Right lobe of liver (tissue), 6 donors: Measurements from ENCODE around the gene KCNB1. TPM values are rescaled to one million over a fixed set of nuclear protein-coding genes. Genes with fewer than 3 reads are reported as not detected.

ENCODE experiments used
- ATAC-seq, 4 donors: fragments of 200-7000 bp; cut with Tn5 transposase; one replicate each; pipeline ENCODE4 v1.9.1; 2020; ENCODE audit warnings: mild to moderate bottlenecking in 4 of 4, moderate library complexity in 4 of 4
- DNase-seq, 3 donors: peaks; one replicate each; pipeline ENCODE4 v3.0.0-alpha.2; 2020
- H3K27ac ChIP-seq, 3 donors: fragments of 200-600 bp; one replicate each; pipeline ENCODE4 v1.8.0; 2022
- H3K27me3 ChIP-seq, 2 donors: fragments of 200-600 bp; one replicate each; pipeline ENCODE4 v1.8.0; 2022
- H3K36me3 ChIP-seq, 4 donors: fragments of 200-600 bp; sonication (generic) in 1 of 4; one replicate each; pipeline versions ENCODE4 v1.5.1 to v1.8.0; 2017 to 2022; ENCODE audit warnings: control low read depth in 1 of 4
- H3K4me1 ChIP-seq, 4 donors: fragments of 200-600 bp; sonication (generic) in 1 of 4; one replicate each; pipeline versions ENCODE4 v1.5.1 to v1.8.0; 2017 to 2022; ENCODE audit warnings: control low read depth in 1 of 4
- H3K4me3 ChIP-seq, 3 donors: fragments of 200-600 bp; one replicate each; pipeline ENCODE4 v1.8.0; 2022
- H3K9me3 ChIP-seq, 4 donors: fragments of 200-600 bp; sonication (generic) in 1 of 4; one replicate each; pipeline versions ENCODE4 v1.5.1 to v1.8.0; 2017 to 2022; ENCODE audit warnings: control low read depth in 1 of 4
- CTCF ChIP-seq, 4 donors: fragments of 200-600 bp in 3 of 4; fragments of 450-650 bp in 1 of 4; IDR thresholded peaks; one replicate each; pipeline versions ENCODE4 v1.5.1 to v1.8.0; 2016 to 2022; ENCODE audit warnings: antibody characterized with exemption in 4 of 4, mild to moderate bottlenecking in 2 of 4
- POLR2A ChIP-seq: fragments of 450-650 bp; IDR thresholded peaks from one replicate; pipeline ENCODE4 v1.6.1; 2017; ENCODE audit warnings: antibody characterized with exemption, mild to moderate bottlenecking
- WGBS: methylation state at CpG from one replicate; pipeline ENCODE4 v1.1.6; 2018; ENCODE audit warnings: low coverage, low lambda C conversion rate; ENCODE audit not compliant: insufficient coverage; ENCODE audit errors: missing lambda C conversion rate; 5-methylcytosine and 5-hydroxymethylcytosine counted together
- intact Hi-C, 2 donors: fragments of 100-400 bp; cut with DNase I; formaldehyde crosslinking; loops; one replicate each; pipeline versions ENCODE4 v1.11.2 to v1.14.1; 2022
- total RNA-seq, 6 experiments: library from RNA; depleted of rRNA in 2 of 6; stranded (reverse); fragments of >200 nt in 2 of 6; fragmentation: NEBNext Ultra II Directional in 3 of 6; extraction: Animal tissue kit (Norgen Biotek cat#: 25700) in 3 of 6; gene quantifications; one replicate each; pipeline versions ENCODE4 v1.1.0 to v1.2.4, GENCODE V29; 2016 to 2023
- donor health status: DM: no; HTN: yes; CAD: no.
- donor health status: DM: no; HTN: no; CAD: no.
- donor health status: DM: no; HTN: no; CAD: no.
- donor health status: DM: no; HTN: yes; CAD: no.
- donor health status: DM: no; HTN: yes; CAD: no.

Gene KCNB1
- total RNA-seq, 6 experiments from 2014 or later, result 1.5 to 8.2 (median 3.8) TPM

- Histone ChIP-seq H3K4me3 (no peak overlapping the region), H3K4me1 (peaks cover 0 to 25% (median 10%) of the 10 kb centered on the region in 4 donors), H3K36me3 (no peaks in the 10 kb centered on the region), H3K27me3 (no peaks in the 10 kb centered on the region), H3K27ac (no peak overlapping the region), H3K9me3 (no peaks in the 10 kb centered on the region)
- DNase-seq (no peak), ATAC-seq (no peak)
- WGBS, result 74% methylated on average over 4 of the region's 4 CpGs
- TF ChIP-seq POLR2A (no peak), CTCF (IDR thresholded peaks at IDR 0.05) (no peak)
- intact Hi-C loops, result no loop called here
These were observed 120.4 kb downstream of the KCNB1 start for GRCh38 chr20:49361862-49362660.

- DNase-seq (peak in 1 of 3 donors; percentile 52), ATAC-seq (peak; percentile 58 to 72 (median 67))
- H3K4me3 ChIP-seq, result no peak overlapping the region
- peaks cover 0 to 29% (median 12%) of the 10 kb centered on the region in 4 donors for H3K4me1 ChIP-seq
- H3K9me3 ChIP-seq, result no peaks in the 10 kb centered on the region
- no peaks in the 10 kb centered on the region for H3K27me3 ChIP-seq
- H3K36me3 ChIP-seq, result no peaks in the 10 kb centered on the region
- WGBS, result 32% methylated on average over 6 of the region's 6 CpGs
- TF ChIP-seq CTCF (IDR thresholded peaks at IDR 0.05) (no peak), POLR2A (no peak)
- intact Hi-C loops, result no loop called here
- H3K27ac ChIP-seq, result peak overlapping the region in 2 of 3 donors; percentile 67 to 70
These were observed 122.1 kb downstream of the KCNB1 start for GRCh38 chr20:49360242-49360968.

- intact Hi-C loops, result no loop called here
- DNase-seq (peak; percentile 71 to 89 (median 82)), ATAC-seq (peak; percentile 75 to 86 (median 80))
- Histone ChIP-seq H3K4me1 (peaks cover 0 to 54% (median 21%) of the 10 kb centered on the region in 4 donors), H3K27me3 (no peaks in the 10 kb centered on the region), H3K27ac (peak overlapping the region in 2 of 3 donors; percentile 41 to 63), H3K36me3 (no peaks in the 10 kb centered on the region), H3K4me3 (no peak overlapping the region), H3K9me3 (no peaks in the 10 kb centered on the region)
- TF ChIP-seq CTCF (IDR thresholded peaks at IDR 0.05) (no peak), POLR2A (no peak)
- 32% methylated on average over 3 of the region's 3 CpGs for WGBS
These were observed 125.8 kb downstream of the KCNB1 start for GRCh38 chr20:49356676-49357075.

DNA sequence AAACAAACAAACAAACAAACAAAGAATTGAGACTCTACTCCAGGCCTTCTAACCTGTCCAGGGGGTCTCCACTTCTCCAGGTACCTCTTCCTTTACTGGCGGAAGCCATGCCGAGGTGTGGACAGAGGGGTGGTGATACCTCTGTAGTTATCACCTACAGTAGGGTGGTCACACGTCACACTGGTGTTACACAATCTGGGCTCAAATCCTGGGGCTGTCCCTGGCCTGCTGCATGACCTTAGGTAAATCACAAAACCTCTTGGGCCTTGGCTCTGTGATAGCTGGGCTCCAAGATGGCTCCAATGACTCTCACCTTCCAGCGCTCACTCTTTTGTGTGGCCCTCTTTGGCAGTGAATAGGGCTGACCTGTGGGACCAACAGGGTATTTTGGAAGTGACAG, 127.8 kb downstream of the KCNB1 start:
- no CpG with 5 or more reads among the region's 4 CpGs for WGBS
- TF ChIP-seq CTCF (IDR thresholded peaks at IDR 0.05) (no peak), POLR2A (no peak)
- no peak overlapping the region for H3K4me3 ChIP-seq
- DNase-seq (peak; percentile 49 to 76 (median 71)), ATAC-seq (peak; percentile 40 to 57 (median 52))
- H3K4me1 ChIP-seq, result peaks cover 0 to 43% (median 18%) of the 10 kb centered on the region in 4 donors
- no peaks in the 10 kb centered on the region for H3K36me3 ChIP-seq
- H3K9me3 ChIP-seq, result no peaks in the 10 kb centered on the region
- no peaks in the 10 kb centered on the region for H3K27me3 ChIP-seq
- H3K27ac ChIP-seq, result peak overlapping the region in 2 of 3 donors; percentile 7 to 49
- intact Hi-C loops, result no loop called here
